ENCODE data around the gene DIS3L2.
"Not testable (repeated sequence)": the region's sequence is repeated elsewhere in the genome, so short reads cannot be mapped to it uniquely, and the experiment has no call there.

Gene DIS3L2

GRCh38 chr2:232324778-232325177 lies 363.3 kb downstream of the DIS3L2 start:
- Histone ChIP-seq H3K4me2 (ENCODE audit: low read depth, low read length, poor library complexity, severe bottlenecking) (no peak overlapping the region), H3K36me3 (ENCODE audit: insufficient read depth, low read length) (no peaks in the 10 kb centered on the region), H3F3A (ENCODE audit: low read depth) (no peaks in the 10 kb centered on the region), H3K9ac (ENCODE audit: low read depth, low read length, poor library complexity, severe bottlenecking) (no peak overlapping the region), H3K9me3 (ENCODE audit: insufficient read depth, low read depth, low read length) (no peaks in the 10 kb centered on the region), H3K27me3 (ENCODE audit: insufficient read depth, low read length, poor library complexity, severe bottlenecking) (no peaks in the 10 kb centered on the region), H4K20me1 (ENCODE audit: insufficient read depth, low read length, poor library complexity, severe bottlenecking) (peaks cover 3% of the 10 kb centered on the region), H3K79me2 (ENCODE audit: insufficient read depth, low read length) (no peaks in the 10 kb centered on the region), H3K4me1 (ENCODE audit: insufficient read depth, low read length, poor library complexity, severe bottlenecking) (peaks cover 41% of the 10 kb centered on the region), H3K9me2 (replicated peaks; ENCODE audit: low read depth, low read length) (no peaks in the 10 kb centered on the region), H3K4me3 (ENCODE audit: low read length, poor library complexity, severe bottlenecking) (no peak overlapping the region), H2AFZ (ENCODE audit: low read length) (no peak overlapping the region)
- TF ChIP-seq EZH2phosphoT487 (IDR thresholded peaks at IDR 0.05; ENCODE audit: borderline replicate concordance) (no peak), CTCF (conservative IDR thresholded peaks at IDR 0.05; ENCODE audit: low read length) (no peak)

GRCh38 chr2:232325324-232326273 lies 364.1 kb downstream of the DIS3L2 start:
- Histone ChIP-seq H3K79me2 (ENCODE audit: insufficient read depth, low read length) (no peaks in the 10 kb centered on the region), H4K20me1 (ENCODE audit: insufficient read depth, low read length, poor library complexity, severe bottlenecking) (peaks cover 3% of the 10 kb centered on the region), H3K4me1 (ENCODE audit: insufficient read depth, low read length, poor library complexity, severe bottlenecking) (peaks cover 33% of the 10 kb centered on the region), H3K9me2 (replicated peaks; ENCODE audit: low read depth, low read length) (no peaks in the 10 kb centered on the region), H3K27me3 (ENCODE audit: insufficient read depth, low read length, poor library complexity, severe bottlenecking) (no peaks in the 10 kb centered on the region), H3K9me3 (ENCODE audit: insufficient read depth, low read depth, low read length) (no peaks in the 10 kb centered on the region), H2AFZ (ENCODE audit: low read length) (no peak overlapping the region), H3K4me3 (ENCODE audit: low read length, poor library complexity, severe bottlenecking) (no peak overlapping the region), H3K9ac (ENCODE audit: low read depth, low read length, poor library complexity, severe bottlenecking) (no peak overlapping the region), H3K4me2 (ENCODE audit: low read depth, low read length, poor library complexity, severe bottlenecking) (no peak overlapping the region), H3K36me3 (ENCODE audit: insufficient read depth, low read length) (no peaks in the 10 kb centered on the region), H3F3A (ENCODE audit: low read depth) (no peaks in the 10 kb centered on the region)
- TF ChIP-seq CTCF (conservative IDR thresholded peaks at IDR 0.05; ENCODE audit: low read length) (peak; percentile 42), EZH2phosphoT487 (IDR thresholded peaks at IDR 0.05; ENCODE audit: borderline replicate concordance) (no peak)

GRCh38 chr2:232326274-232327104 lies 365.0 kb downstream of the DIS3L2 start:
- H3K9me2 ChIP-seq (replicated peaks; ENCODE audit: low read depth, low read length); H3K79me2 ChIP-seq (ENCODE audit: insufficient read depth, low read length); H3K27me3 ChIP-seq (ENCODE audit: insufficient read depth, low read length, poor library complexity, severe bottlenecking); H3K9me3 ChIP-seq (ENCODE audit: insufficient read depth, low read depth, low read length); H3K4me3 ChIP-seq (ENCODE audit: low read length, poor library complexity, severe bottlenecking); H3K36me3 ChIP-seq (ENCODE audit: insufficient read depth, low read length); H4K20me1 ChIP-seq (ENCODE audit: insufficient read depth, low read length, poor library complexity, severe bottlenecking); H2AFZ ChIP-seq (ENCODE audit: low read length); H3F3A ChIP-seq (ENCODE audit: low read depth); H3K9ac ChIP-seq (ENCODE audit: low read depth, low read length, poor library complexity, severe bottlenecking); H3K4me2 ChIP-seq (ENCODE audit: low read depth, low read length, poor library complexity, severe bottlenecking): not testable (repeated sequence)
- peaks cover 24% of the 10 kb centered on the region for H3K4me1 ChIP-seq (ENCODE audit: insufficient read depth, low read length, poor library complexity, severe bottlenecking)
